ENCODE data around the gene SMG6.
"Not testable (repeated sequence)": the region's sequence is repeated elsewhere in the genome, so short reads cannot be mapped to it uniquely, and the experiment has no call there.

Gene SMG6

GRCh38 chr17:2174468-2175293 is 128.9 kb downstream of the SMG6 start:
- no peak for DNase-seq

GRCh38 chr17:2174014-2174413 is 129.6 kb downstream of the SMG6 start:
- DNase-seq: no peak

GRCh38 chr17:2172999-2173398 is 130.6 kb downstream of the SMG6 start:
- DNase-seq: peak; percentile 27

GRCh38 chr17:2172077-2172851 is 131.3 kb downstream of the SMG6 start:
- peak; percentile 65 for DNase-seq

- DNase-seq: no peak
These were observed 131.9 kb downstream of the SMG6 start for GRCh38 chr17:2171702-2172076.

- DNase-seq: no peak
These were observed 133.6 kb downstream of the SMG6 start for GRCh38 chr17:2170023-2170422.

GRCh38 chr17:2165723-2166122 is 137.9 kb downstream of the SMG6 start:
- DNase-seq: not testable (repeated sequence)

GRCh38 chr17:2158396-2158780 is 145.2 kb downstream of the SMG6 start:
- DNase-seq: no peak

- no peak for DNase-seq
These were observed 145.8 kb downstream of the SMG6 start for GRCh38 chr17:2157675-2158395.

- DNase-seq: no peak
These were observed 146.5 kb downstream of the SMG6 start for GRCh38 chr17:2157081-2157480.

- no peak for DNase-seq
These were observed 146.9 kb downstream of the SMG6 start for GRCh38 chr17:2156666-2157065.

- DNase-seq: no peak
These were observed 148.0 kb downstream of the SMG6 start for GRCh38 chr17:2155573-2155972.

GRCh38 chr17:2151358-2152033 is 152.1 kb downstream of the SMG6 start:
- DNase-seq: no peak

- DNase-seq: no peak
These were observed 152.8 kb downstream of the SMG6 start for GRCh38 chr17:2150806-2151205.

GRCh38 chr17:2149934-2150333 is 153.7 kb downstream of the SMG6 start:
- no peak for DNase-seq

GRCh38 chr17:2146132-2146871 is 157.3 kb downstream of the SMG6 start:
- no peak for DNase-seq

- DNase-seq: no peak
These were observed 158.9 kb downstream of the SMG6 start for GRCh38 chr17:2144701-2145100.

- DNase-seq: no peak
These were observed 160.3 kb downstream of the SMG6 start for GRCh38 chr17:2143332-2143731.

- DNase-seq: not testable (repeated sequence)
These were observed 160.9 kb downstream of the SMG6 start for GRCh38 chr17:2142682-2143081.

- DNase-seq: no peak
These were observed 162.9 kb downstream of the SMG6 start for GRCh38 chr17:2140683-2141082.

GRCh38 chr17:2138761-2139160 is 164.8 kb downstream of the SMG6 start:
- no peak for DNase-seq

GRCh38 chr17:2138318-2138717 is 165.3 kb downstream of the SMG6 start:
- DNase-seq: no peak
